HG03175 (cell line): ENCODE measurements around the gene MAU2.
A peak's percentile ranks its signal among the peaks of the same experiment; 100 is the strongest.
"Not testable (repeated sequence)": the region's sequence is repeated elsewhere in the genome, so short reads cannot be mapped to it uniquely, and the experiment has no call there.

Experiments used
- ATAC-seq: cut with Tn5 transposase; IDR thresholded peaks from one replicate; pipeline ENCODE4 v1.9.1; 2021; ENCODE audit warnings: mild to moderate bottlenecking, moderate library complexity; ENCODE audit not compliant: unreplicated experiment

The MAU2 gene

GRCh38 chr19:19345970-19346369 lies 25.3 kb downstream of the MAU2 start:
- no peak for ATAC-seq

GRCh38 chr19:19347401-19348110 lies 26.9 kb downstream of the MAU2 start:
- ATAC-seq: no peak

GRCh38 chr19:19348266-19348665 lies 27.6 kb downstream of the MAU2 start:
- no peak for ATAC-seq

GRCh38 chr19:19349365-19349764 lies 28.7 kb downstream of the MAU2 start:
- no peak for ATAC-seq

GRCh38 chr19:19350756-19351155 lies 30.1 kb downstream of the MAU2 start:
- ATAC-seq: not testable (repeated sequence)

- no peak for ATAC-seq
These were observed 32.2 kb downstream of the MAU2 start for GRCh38 chr19:19352823-19353222.

GRCh38 chr19:19354007-19354406 lies 33.4 kb downstream of the MAU2 start:
- no peak for ATAC-seq

- no peak for ATAC-seq
These were observed 34.3 kb downstream of the MAU2 start for GRCh38 chr19:19354932-19355331.

GRCh38 chr19:19355606-19356139 lies 35.0 kb downstream of the MAU2 start:
- no peak for ATAC-seq

- no peak for ATAC-seq
These were observed 35.9 kb downstream of the MAU2 start for GRCh38 chr19:19356500-19356899.

- ATAC-seq: no peak
These were observed 36.4 kb downstream of the MAU2 start for GRCh38 chr19:19356901-19357566.

- peak; percentile 54 for ATAC-seq
These were observed 40.5 kb downstream of the MAU2 start for GRCh38 chr19:19361075-19361594.

- no peak for ATAC-seq
These were observed 41.4 kb downstream of the MAU2 start for GRCh38 chr19:19362075-19362474.

- ATAC-seq: peak; percentile 63
These were observed 46.1 kb downstream of the MAU2 start for GRCh38 chr19:19366434-19367396.

- ATAC-seq: no peak
These were observed 47.5 kb downstream of the MAU2 start for GRCh38 chr19:19368087-19368486.

- no peak for ATAC-seq
These were observed 50.4 kb downstream of the MAU2 start for GRCh38 chr19:19371059-19371458.

GRCh38 chr19:19372656-19373416 lies 52.2 kb downstream of the MAU2 start:
- ATAC-seq: peak; percentile 84

- ATAC-seq: no peak
These were observed 58.9 kb downstream of the MAU2 start for GRCh38 chr19:19379527-19379926.

GRCh38 chr19:19380316-19380715 lies 59.7 kb downstream of the MAU2 start:
- ATAC-seq: not testable (repeated sequence)
